D341Med (cell line): ENCODE results near the gene SKOR1.
A peak's percentile ranks its signal among the peaks of the same experiment; 100 is the strongest.

ENCODE experiments used
- DNase-seq: peaks from one replicate; pipeline ENCODE4 v3.0.0; 2012; ENCODE audit warnings: low spot score

SKOR1 gene

GRCh38 chr15:67832031-67832551 lies 6.8 kb downstream of the SKOR1 start:
- no peak for DNase-seq

- DNase-seq, result no peak
Measured at GRCh38 chr15:67832897-67833709, 7.8 kb downstream of the SKOR1 start.

GRCh38 chr15:67833710-67834511 lies 8.6 kb downstream of the SKOR1 start:
- peak; percentile 78 for DNase-seq

GRCh38 chr15:67834581-67835296 lies 9.4 kb downstream of the SKOR1 start:
- DNase-seq, result no peak

GRCh38 chr15:67835297-67836133 lies 10.2 kb downstream of the SKOR1 start:
- no peak for DNase-seq

- DNase-seq, result no peak
Measured at GRCh38 chr15:67836134-67836455, 10.8 kb downstream of the SKOR1 start.

- DNase-seq, result no peak
Measured at GRCh38 chr15:67836477-67836876, 11.2 kb downstream of the SKOR1 start.

- no peak for DNase-seq
Measured at GRCh38 chr15:67836955-67837354, 11.6 kb downstream of the SKOR1 start.

GRCh38 chr15:67838789-67839332 lies 13.6 kb downstream of the SKOR1 start:
- DNase-seq, result no peak

GRCh38 chr15:67839499-67839928 lies 14.2 kb downstream of the SKOR1 start:
- peak; percentile 66 for DNase-seq

- DNase-seq, result peak; percentile 95
Measured at GRCh38 chr15:67839929-67840748, 14.8 kb downstream of the SKOR1 start, which contains the start of gene RNU6-1. Gene RNU6-1, minus strand, starts transcription at chr15:67840045.

GRCh38 chr15:67840749-67841512 lies 15.6 kb downstream of the SKOR1 start:
- DNase-seq, result no peak

GRCh38 chr15:67841513-67841762 lies 16.1 kb downstream of the SKOR1 start:
- no peak for DNase-seq

GRCh38 chr15:67843092-67843501 lies 17.8 kb downstream of the SKOR1 start:
- DNase-seq, result no peak

- DNase-seq, result no peak
Measured at GRCh38 chr15:67843571-67844387, 18.5 kb downstream of the SKOR1 start.

GRCh38 chr15:67845974-67846373 lies 20.7 kb downstream of the SKOR1 start:
- peak; percentile 55 for DNase-seq

GRCh38 chr15:67849538-67849937 lies 24.2 kb downstream of the SKOR1 start:
- no peak for DNase-seq

GRCh38 chr15:67850336-67850735 lies 25.0 kb downstream of the SKOR1 start:
- DNase-seq, result no peak
